Nephron progenitor cell (in vitro differentiated cells): ENCODE measurements around the gene LMAN1L.
A peak's percentile ranks its signal among the peaks of the same experiment; 100 is the strongest.

ENCODE experiments used
- DNase-seq: peaks from one replicate; pipeline ENCODE4 v3.0.0; 2021
- H3K27ac Mint-ChIP-seq: 2 replicates; pipeline ENCODE4 v1.8.0; 2021; ENCODE audit warnings: mild to moderate bottlenecking, moderate library complexity, mixed read lengths
- H3K27me3 Mint-ChIP-seq: 2 replicates; pipeline ENCODE4 v1.8.0; 2021; ENCODE audit warnings: mild to moderate bottlenecking, low read depth, mixed read lengths; ENCODE audit not compliant: poor library complexity
- H3K36me3 Mint-ChIP-seq: 2 replicates; pipeline ENCODE4 v1.8.0; 2021; ENCODE audit warnings: low read depth, mixed read lengths
- H3K4me1 Mint-ChIP-seq: 2 replicates; pipeline ENCODE4 v1.8.0; 2021; ENCODE audit warnings: mixed read lengths
- H3K4me3 Mint-ChIP-seq: 2 replicates; pipeline ENCODE4 v1.8.0; 2021; ENCODE audit warnings: mild to moderate bottlenecking, moderate library complexity, mixed read lengths
- H3K9me3 Mint-ChIP-seq: 2 replicates; pipeline ENCODE4 v1.8.0; 2021; ENCODE audit warnings: mild to moderate bottlenecking, moderate library complexity, mixed read lengths
- TF ChIP-seq, protein P1 (sequence below): fragments of 200-600 bp; sonication (generic); IDR thresholded peaks from 2 replicates; pipeline ENCODE4 v1.5.0; 2021; ENCODE audit warnings: antibody characterized with exemption

Gene LMAN1L

DNA sequence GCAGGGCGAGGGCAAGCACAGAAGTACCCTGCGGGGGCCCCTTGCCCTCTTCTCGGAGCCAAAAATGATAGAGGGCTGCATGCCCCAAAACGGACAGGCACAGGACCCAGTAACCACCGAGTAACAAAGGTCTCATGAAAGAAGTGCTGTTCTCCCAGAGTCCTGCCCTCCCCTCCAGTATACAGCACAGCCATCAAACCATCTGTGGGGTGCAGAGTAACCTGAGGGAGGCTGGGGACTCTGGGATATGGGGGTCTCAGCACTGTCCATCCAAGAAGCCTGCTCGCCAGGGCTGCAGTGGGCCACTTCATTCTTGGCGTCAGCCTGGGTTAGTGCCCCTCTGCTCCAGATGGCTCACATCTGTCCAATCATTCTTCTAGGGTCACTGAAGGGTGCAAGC, 24.2 kb downstream of the LMAN1L start:
- Mint-ChIP-seq H3K36me3 (no peaks in the 10 kb centered on the region), H3K9me3 (no peaks in the 10 kb centered on the region), H3K4me3 (no peak overlapping the region), H3K27me3 (peaks cover 10% of the 10 kb centered on the region), H3K27ac (no peak overlapping the region), H3K4me1 (peaks cover 58% of the 10 kb centered on the region)
- DNase-seq: no peak
- TF ChIP-seq, protein P1, sequence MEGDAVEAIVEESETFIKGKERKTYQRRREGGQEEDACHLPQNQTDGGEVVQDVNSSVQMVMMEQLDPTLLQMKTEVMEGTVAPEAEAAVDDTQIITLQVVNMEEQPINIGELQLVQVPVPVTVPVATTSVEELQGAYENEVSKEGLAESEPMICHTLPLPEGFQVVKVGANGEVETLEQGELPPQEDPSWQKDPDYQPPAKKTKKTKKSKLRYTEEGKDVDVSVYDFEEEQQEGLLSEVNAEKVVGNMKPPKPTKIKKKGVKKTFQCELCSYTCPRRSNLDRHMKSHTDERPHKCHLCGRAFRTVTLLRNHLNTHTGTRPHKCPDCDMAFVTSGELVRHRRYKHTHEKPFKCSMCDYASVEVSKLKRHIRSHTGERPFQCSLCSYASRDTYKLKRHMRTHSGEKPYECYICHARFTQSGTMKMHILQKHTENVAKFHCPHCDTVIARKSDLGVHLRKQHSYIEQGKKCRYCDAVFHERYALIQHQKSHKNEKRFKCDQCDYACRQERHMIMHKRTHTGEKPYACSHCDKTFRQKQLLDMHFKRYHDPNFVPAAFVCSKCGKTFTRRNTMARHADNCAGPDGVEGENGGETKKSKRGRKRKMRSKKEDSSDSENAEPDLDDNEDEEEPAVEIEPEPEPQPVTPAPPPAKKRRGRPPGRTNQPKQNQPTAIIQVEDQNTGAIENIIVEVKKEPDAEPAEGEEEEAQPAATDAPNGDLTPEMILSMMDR: no peak

DNA sequence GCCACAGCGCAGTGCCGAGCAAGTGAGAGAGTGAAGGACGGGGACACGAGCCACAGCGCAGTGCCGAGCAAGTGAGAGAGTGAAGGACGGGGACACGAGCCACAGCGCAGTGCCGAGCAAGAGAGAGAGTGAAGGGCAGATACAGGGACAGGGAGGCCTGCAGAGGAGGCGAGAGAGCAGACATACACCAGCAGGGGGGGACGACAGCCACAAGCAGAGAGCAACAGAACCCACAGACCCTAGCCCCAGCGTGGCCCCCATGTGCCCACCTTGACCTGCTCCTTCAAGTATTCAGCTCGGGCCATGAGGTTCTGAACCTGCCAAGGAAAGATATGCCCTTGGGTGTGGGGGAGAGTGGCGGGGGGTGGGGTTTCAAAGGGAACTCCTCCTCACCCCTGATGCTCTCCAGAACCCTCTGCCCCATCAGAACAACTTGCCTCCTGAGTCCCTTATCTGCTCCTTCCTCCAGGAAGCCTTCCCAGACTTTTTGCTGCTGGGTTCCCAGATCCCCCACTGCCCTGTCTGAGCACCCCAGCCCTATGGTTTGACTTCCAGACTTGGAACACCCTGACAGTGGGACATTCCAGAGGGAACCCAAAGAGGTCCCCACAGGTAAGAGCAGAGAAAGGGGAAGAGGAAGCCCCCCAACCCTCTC, 25.0 kb downstream of the LMAN1L start:
- TF ChIP-seq, protein P1: no peak
- H3K27ac Mint-ChIP-seq: peak overlapping the region; percentile 54
- no peak overlapping the region for H3K4me3 Mint-ChIP-seq
- H3K4me1 Mint-ChIP-seq: peaks cover 58% of the 10 kb centered on the region
- no peaks in the 10 kb centered on the region for H3K9me3 Mint-ChIP-seq
- H3K36me3 Mint-ChIP-seq: no peaks in the 10 kb centered on the region
- peaks cover 10% of the 10 kb centered on the region for H3K27me3 Mint-ChIP-seq
- no peak for DNase-seq

DNA sequence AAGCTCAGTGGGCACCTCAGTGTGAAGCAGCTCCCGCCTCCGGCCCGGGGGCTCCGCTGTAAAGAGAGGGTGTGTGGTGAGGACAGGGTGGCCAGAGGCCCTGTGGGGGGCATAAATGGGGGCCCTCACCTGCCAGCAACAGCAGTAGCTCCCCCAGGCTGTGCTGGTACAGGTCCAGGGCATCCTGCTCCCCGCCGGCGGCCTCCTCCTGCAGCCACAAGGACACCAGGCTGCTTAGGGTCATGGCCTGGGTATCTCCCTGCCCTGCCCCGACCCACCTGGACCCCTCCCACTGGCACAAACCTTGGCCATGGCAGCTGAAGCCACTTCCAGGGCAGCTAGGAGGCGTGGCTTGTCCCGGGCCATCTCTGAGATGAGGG, 25.5 kb downstream of the LMAN1L start:
- no peaks in the 10 kb centered on the region for H3K36me3 Mint-ChIP-seq
- no peak overlapping the region for H3K4me3 Mint-ChIP-seq
- TF ChIP-seq, protein P1: no peak
- H3K4me1 Mint-ChIP-seq: peaks cover 54% of the 10 kb centered on the region
- H3K27ac Mint-ChIP-seq: no peak overlapping the region
- DNase-seq: no peak
- no peaks in the 10 kb centered on the region for H3K9me3 Mint-ChIP-seq
- peaks cover 7% of the 10 kb centered on the region for H3K27me3 Mint-ChIP-seq

- Mint-ChIP-seq H3K9me3 (no peaks in the 10 kb centered on the region), H3K36me3 (no peaks in the 10 kb centered on the region), H3K4me1 (peaks cover 53% of the 10 kb centered on the region), H3K4me3 (no peak overlapping the region), H3K27ac (no peak overlapping the region), H3K27me3 (peaks cover 6% of the 10 kb centered on the region)
- TF ChIP-seq, protein P1: no peak
- no peak for DNase-seq
Observed at GRCh38 chr15:74838746-74839525, 26.3 kb downstream of the LMAN1L start.

- Mint-ChIP-seq H3K4me1 (peaks cover 57% of the 10 kb centered on the region), H3K27me3 (peaks cover 6% of the 10 kb centered on the region), H3K9me3 (no peaks in the 10 kb centered on the region), H3K4me3 (no peak overlapping the region), H3K27ac (no peak overlapping the region), H3K36me3 (peaks cover 4% of the 10 kb centered on the region)
- TF ChIP-seq, protein P1: no peak
- no peak for DNase-seq
Observed at GRCh38 chr15:74839526-74840395, 27.1 kb downstream of the LMAN1L start.
